Left ventricle myocardium inferior (tissue), 1 donor: ENCODE results near the gene SHISA5. TPM values are rescaled to one million over a fixed set of nuclear protein-coding genes. Genes with fewer than 3 reads are reported as not detected.
"Not testable (repeated sequence)": the region's sequence is repeated elsewhere in the genome, so short reads cannot be mapped to it uniquely, and the experiment has no call there.

Experiments
- DNase-seq: peaks from one replicate; pipeline ENCODE4 v3.0.0-alpha.2; 2020
- H3K27ac ChIP-seq: fragments of 200-600 bp; replicated peaks from 2 replicates; pipeline ENCODE4 v1.8.0; 2021
- H3K27me3 ChIP-seq: fragments of 200-600 bp; 2 replicates; pipeline ENCODE4 v1.8.0; 2021; ENCODE audit warnings: low read depth
- H3K36me3 ChIP-seq: fragments of 200-600 bp; 2 replicates; pipeline ENCODE4 v1.8.0; 2021
- H3K4me1 ChIP-seq: fragments of 200-600 bp; 2 replicates; pipeline ENCODE4 v1.8.0; 2021
- H3K4me3 ChIP-seq: fragments of 200-600 bp; 2 replicates; pipeline ENCODE4 v1.8.0; 2021; ENCODE audit warnings: mild to moderate bottlenecking, moderate library complexity
- H3K9me3 ChIP-seq: fragments of 200-600 bp; replicated peaks from 2 replicates; pipeline ENCODE4 v1.8.0; 2021
- CTCF ChIP-seq: fragments of 200-600 bp; IDR thresholded peaks from 2 replicates; pipeline ENCODE4 v1.8.0; 2021; ENCODE audit warnings: antibody characterized with exemption, mild to moderate bottlenecking, borderline replicate concordance
- intact Hi-C: fragments of 100-400 bp; cut with micrococcal nuclease; formaldehyde crosslinking; loops from one replicate; pipeline ENCODE4 v1.11.0; 2022
- total RNA-seq: library from RNA; stranded (reverse); fragmentation: NEBNext Ultra II Directional; extraction: Animal tissue kit (Norgen Biotek cat#: 25700); gene quantifications from one replicate; pipeline ENCODE4 v1.2.1, GENCODE V29; 2021
- donor health status: DM: no; HTN: yes; CAD: no; lungs with severe emphysema.

The SHISA5 gene
- total RNA-seq, 1 donor from 2014 or later, result 47.3 TPM

- Histone ChIP-seq H3K4me3 (no peak overlapping the region), H3K9me3 (no peaks in the 10 kb centered on the region), H3K27ac (no peak overlapping the region), H3K4me1 (peaks cover 63% of the 10 kb centered on the region), H3K27me3 (no peaks in the 10 kb centered on the region), H3K36me3 (no peaks in the 10 kb centered on the region)
- intact Hi-C loops, result no loop called here
- TF ChIP-seq CTCF, result no peak
- no peak for DNase-seq
Observed at GRCh38 chr3:48475188-48475587, 28.8 kb downstream of the SHISA5 start.

- Histone ChIP-seq H3K4me3 (no peak overlapping the region), H3K4me1 (peaks cover 69% of the 10 kb centered on the region), H3K9me3 (no peaks in the 10 kb centered on the region), H3K36me3 (peaks cover under 1% of the 10 kb centered on the region), H3K27me3 (no peaks in the 10 kb centered on the region), H3K27ac (no peak overlapping the region)
- intact Hi-C loops, result no loop called here
- DNase-seq, result no peak
- TF ChIP-seq CTCF, result no peak
Observed at GRCh38 chr3:48474619-48475018, 29.4 kb downstream of the SHISA5 start.

- H3K36me3 ChIP-seq, H3K4me3 ChIP-seq, H3K27me3 ChIP-seq, intact Hi-C loops, H3K9me3 ChIP-seq, DNase-seq: not testable (repeated sequence)
- peak overlapping the region; percentile 99 for H3K27ac ChIP-seq
- H3K4me1 ChIP-seq, result peaks cover 71% of the 10 kb centered on the region
Observed at GRCh38 chr3:48474031-48474430, 29.9 kb downstream of the SHISA5 start.

GRCh38 chr3:48473617-48473952, 30.4 kb downstream of the SHISA5 start:
- no peak for DNase-seq
- H3K36me3 ChIP-seq, result peaks cover 11% of the 10 kb centered on the region
- H3K9me3 ChIP-seq, result no peaks in the 10 kb centered on the region
- H3K27ac ChIP-seq, result peak overlapping the region; percentile 99
- H3K4me1 ChIP-seq, result peaks cover 73% of the 10 kb centered on the region
- H3K4me3 ChIP-seq, result peak overlapping the region; percentile 85
- no peaks in the 10 kb centered on the region for H3K27me3 ChIP-seq
- intact Hi-C loops, result no loop called here
- TF ChIP-seq CTCF, result no peak

- H3K36me3 ChIP-seq, result peaks cover 16% of the 10 kb centered on the region
- peak overlapping the region; percentile 99 for H3K27ac ChIP-seq
- H3K4me3 ChIP-seq, result peak overlapping the region; percentile 85
- H3K4me1 ChIP-seq, result peaks cover 73% of the 10 kb centered on the region
- intact Hi-C loops, result no loop called here
- DNase-seq, result peak; percentile 91
- H3K9me3 ChIP-seq, result no peaks in the 10 kb centered on the region
- peak; percentile 58 for TF ChIP-seq CTCF
- H3K27me3 ChIP-seq, result no peaks in the 10 kb centered on the region
Observed at GRCh38 chr3:48472923-48473616, 30.9 kb downstream of the SHISA5 start.

GRCh38 chr3:48472673-48472922, 31.4 kb downstream of the SHISA5 start:
- Histone ChIP-seq H3K27me3 (no peaks in the 10 kb centered on the region), H3K4me1 (peaks cover 73% of the 10 kb centered on the region), H3K36me3 (peaks cover 21% of the 10 kb centered on the region), H3K27ac (peak overlapping the region; percentile 99), H3K4me3 (peak overlapping the region; percentile 85), H3K9me3 (no peaks in the 10 kb centered on the region)
- no peak for TF ChIP-seq CTCF
- intact Hi-C loops, result no loop called here
- no peak for DNase-seq
